Pancreas (tissue), 10 donors: ENCODE measurements around the gene SLC45A3. TPM values are rescaled to one million over a fixed set of nuclear protein-coding genes. Genes with fewer than 3 reads are reported as not detected.

Experiments
- ATAC-seq, 4 donors: fragments of 200-7000 bp; cut with Tn5 transposase; one replicate each; pipeline versions ENCODE4 v1.8.0 to v1.9.1; 2020; ENCODE audit warnings: mild to moderate bottlenecking in 4 of 4, moderate library complexity in 4 of 4
- DNase-seq, 6 donors: peaks; one replicate each; pipeline ENCODE4 v3.0.0-alpha.2; 2020
- FAIRE-seq: peaks from 2 replicates; lab custom pipeline; 2012; peaks lifted over from hg19 to GRCh38; lab: Jason Lieb, UNC
- H3K27ac ChIP-seq, 4 donors: fragments of 200-600 bp; sonication (generic); 1 replicate in 3 of 4; 2 replicates in 1 of 4; pipeline versions ENCODE4 v1.5.0 to v1.8.0; 2020
- H3K27me3 ChIP-seq, 4 donors: fragments of 200-600 bp; one replicate each; pipeline ENCODE4 v1.8.0; 2021
- H3K36me3 ChIP-seq, 3 donors: fragments of 200-600 bp; sonication (generic) in 1 of 3; one replicate each; pipeline versions ENCODE4 v1.5.0 to v1.8.0; 2020 to 2021
- H3K4me1 ChIP-seq, 3 donors: fragments of 200-600 bp; one replicate each; pipeline ENCODE4 v1.8.0; 2021
- H3K4me3 ChIP-seq, 4 donors: fragments of 200-600 bp; sonication (generic) in 2 of 4; one replicate each; pipeline versions ENCODE4 v1.5.0 to v1.8.0; 2020 to 2021
- H3K9me3 ChIP-seq, 4 donors: fragments of 200-600 bp; one replicate each; pipeline ENCODE4 v1.8.0; 2021
- CTCF ChIP-seq, 4 donors: fragments of 200-600 bp; sonication (generic) in 3 of 4; IDR thresholded peaks; one replicate each; pipeline versions ENCODE4 v1.5.0 to v1.8.0; 2021; ENCODE audit warnings: antibody characterized with exemption in 4 of 4
- WGBS, 2 donors: extraction: QIAGEN DNeasy Blood & Tissue Kit; methylation state at CpG; one replicate each; pipeline ENCODE4 v1.1.7; 2013; 5-methylcytosine and 5-hydroxymethylcytosine counted together
- intact Hi-C, 3 donors: fragments of 100-400 bp; cut with DNase I; formaldehyde crosslinking; loops; one replicate each; pipeline versions ENCODE4 v1.11.1 to v1.14.2; 2022
- polyA plus RNA-seq, 2 donors: library from polyadenylated mRNA; stranded (reverse); fragments of 200-250 nt; gene quantifications; one replicate each; pipeline ENCODE4 v1.2.3, GENCODE V29; 2013
- total RNA-seq, 6 donors: library from RNA; stranded (reverse); fragmentation: NEBNext Ultra II Directional in 4 of 6; extraction: Animal tissue kit (Norgen Biotek cat#: 25700) in 4 of 6; gene quantifications; one replicate each; pipeline versions ENCODE4 v1.2.1 to v1.2.4, GENCODE V29; 2021 to 2023
- donor health status: healthy with polysubstance abuse.
- donor health status: DM: no; HTN: no; CAD: no; lungs with moderate emphysema.
- donor health status: DM: no; HTN: no; CAD: no.
- donor health status: control.
- donor health status: control.
- donor health status: Bipolar disorder and iron deficiency.
- donor health status: DM: yes; HTN: yes; CAD: no.
- donor health status: DM: no; HTN: no; CAD: no.
- donor health status: DM: no; HTN: no; CAD: no.
- donor health status: DM: yes; HTN: yes; CAD: no.

The SLC45A3 gene
- total and polyA plus RNA-seq, 8 donors = 0.28 to 4.7 (median 1.3) TPM

DNA sequence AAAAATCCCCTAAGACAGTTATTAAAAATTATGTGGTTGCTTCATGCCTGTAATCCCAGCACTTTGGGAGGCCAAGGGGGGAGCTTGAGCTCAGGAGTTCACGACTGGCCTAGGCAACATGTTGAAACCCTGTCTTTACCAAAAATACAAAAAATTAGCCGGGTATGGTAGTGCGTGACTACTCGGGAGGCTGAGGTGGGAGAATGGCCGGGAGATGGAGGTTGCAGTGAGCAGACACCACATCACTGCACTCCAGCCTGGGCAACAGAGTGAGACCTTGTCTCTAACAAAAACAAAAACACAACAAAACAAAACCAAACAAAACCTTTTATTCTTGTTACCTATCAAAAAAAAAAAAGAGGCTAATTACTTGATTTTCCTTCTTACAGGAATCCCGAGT is 50.6 kb downstream of the SLC45A3 start:
- no peaks in the 10 kb centered on the region for H3K36me3 ChIP-seq
- no peak for TF ChIP-seq CTCF (IDR thresholded peaks at IDR 0.05)
- ATAC-seq = no peak
- peaks cover 5 to 18% (median 18%) of the 10 kb centered on the region in 3 donors for H3K4me1 ChIP-seq
- H3K9me3 ChIP-seq = no peaks in the 10 kb centered on the region
- WGBS, 2 donors = 56 to 65% methylated on average over 6 of the region's 6 CpGs
- no peak for FAIRE-seq
- peak in 1 of 6 donors; percentile 16 for DNase-seq
- intact Hi-C loops = loop anchor here in 1 of 3 donors (5.0 kb wide), 1 partner anchor 37 kb away; no protein-coding TSS in a partner anchor
- H3K4me3 ChIP-seq = peak overlapping the region in 1 of 4 donors; percentile 70
- H3K27me3 ChIP-seq = no peaks in the 10 kb centered on the region
- H3K27ac ChIP-seq = peak overlapping the region in 2 of 4 donors; percentile 94 to 95

DNA sequence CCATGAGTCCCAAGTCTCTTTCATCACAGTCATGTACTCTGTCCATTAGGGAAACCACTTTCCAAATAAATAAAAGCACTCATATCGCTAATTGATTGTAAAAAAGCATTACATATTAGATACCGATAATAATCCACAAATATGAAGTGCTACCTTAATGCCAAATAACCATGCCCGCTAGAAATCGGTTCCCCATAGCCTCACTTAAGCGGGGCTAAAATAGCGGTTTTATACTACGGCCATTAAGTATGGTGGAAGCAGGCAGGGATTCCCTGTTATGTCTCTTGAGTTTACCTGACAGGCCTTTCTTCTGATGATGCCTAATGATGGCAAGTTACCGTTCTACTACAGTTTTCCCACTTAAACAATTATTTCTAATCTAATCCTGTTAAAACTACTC is 52.4 kb downstream of the SLC45A3 start:
- intact Hi-C loops = no loop called here
- no peak for ATAC-seq
- 88 to 91% methylated on average over 8 of the region's 8 CpGs for WGBS, 2 donors
- Histone ChIP-seq H3K36me3 (no peaks in the 10 kb centered on the region), H3K27ac (no peak overlapping the region), H3K9me3 (no peaks in the 10 kb centered on the region), H3K27me3 (no peaks in the 10 kb centered on the region), H3K4me3 (no peak overlapping the region), H3K4me1 (peaks cover 5 to 18% (median 18%) of the 10 kb centered on the region in 3 donors)
- TF ChIP-seq CTCF (IDR thresholded peaks at IDR 0.05) = no peak
- no peak for FAIRE-seq
- no peak for DNase-seq

DNA sequence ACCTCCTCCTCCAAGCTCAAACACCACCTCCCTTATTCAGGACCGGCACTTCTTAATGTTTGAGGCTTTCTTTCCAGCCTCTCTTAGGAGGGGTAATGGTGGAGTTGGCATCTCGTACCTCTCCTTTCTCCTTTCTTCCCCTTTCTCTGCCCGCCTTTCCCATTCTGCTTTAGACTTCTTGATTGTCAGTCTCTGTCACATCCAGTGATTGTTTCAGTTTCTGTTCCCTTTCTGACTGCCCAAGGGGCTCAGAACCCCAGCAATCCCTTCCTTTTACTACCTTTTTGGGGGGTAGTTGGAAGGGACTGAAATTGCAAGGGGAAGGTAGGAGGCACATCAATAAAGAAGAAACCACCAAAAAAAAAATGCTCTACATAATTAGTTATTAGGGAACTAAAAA is 54.1 kb downstream of the SLC45A3 start:
- no peak for FAIRE-seq
- intact Hi-C loops = no loop called here

GRCh38 chr1:205623646-205624045 is 56.7 kb downstream of the SLC45A3 start:
- no peaks in the 10 kb centered on the region for H3K27me3 ChIP-seq
- H3K36me3 ChIP-seq = peaks cover 0 to 14% (median 3%) of the 10 kb centered on the region in 3 donors
- DNase-seq (no peak), ATAC-seq (no peak), FAIRE-seq (no peak)
- H3K9me3 ChIP-seq = no peaks in the 10 kb centered on the region
- intact Hi-C loops = no loop called here
- peak overlapping the region in 1 of 4 donors; percentile 23 for H3K27ac ChIP-seq
- WGBS, 2 donors = 92 to 93% methylated on average over 4 of the region's 4 CpGs
- H3K4me3 ChIP-seq = no peak overlapping the region
- peaks cover 5 to 17% (median 8%) of the 10 kb centered on the region in 3 donors for H3K4me1 ChIP-seq
- TF ChIP-seq CTCF (IDR thresholded peaks at IDR 0.05) = no peak

More for the DNA sequence above, 54.1 kb downstream of the SLC45A3 start:
- Histone ChIP-seq H3K9me3 (no peaks in the 10 kb centered on the region), H3K4me1 (peaks cover 0 to 13% (median 13%) of the 10 kb centered on the region in 3 donors), H3K27me3 (no peaks in the 10 kb centered on the region), H3K36me3 (peaks cover 0 to 14% (median 3%) of the 10 kb centered on the region in 3 donors), H3K27ac (no peak overlapping the region), H3K4me3 (no peak overlapping the region)
- 88 to 93% methylated on average over 3 of the region's 3 CpGs for WGBS, 2 donors
- no peak for ATAC-seq
- TF ChIP-seq CTCF (IDR thresholded peaks at IDR 0.05) = no peak
- no peak for DNase-seq

DNA sequence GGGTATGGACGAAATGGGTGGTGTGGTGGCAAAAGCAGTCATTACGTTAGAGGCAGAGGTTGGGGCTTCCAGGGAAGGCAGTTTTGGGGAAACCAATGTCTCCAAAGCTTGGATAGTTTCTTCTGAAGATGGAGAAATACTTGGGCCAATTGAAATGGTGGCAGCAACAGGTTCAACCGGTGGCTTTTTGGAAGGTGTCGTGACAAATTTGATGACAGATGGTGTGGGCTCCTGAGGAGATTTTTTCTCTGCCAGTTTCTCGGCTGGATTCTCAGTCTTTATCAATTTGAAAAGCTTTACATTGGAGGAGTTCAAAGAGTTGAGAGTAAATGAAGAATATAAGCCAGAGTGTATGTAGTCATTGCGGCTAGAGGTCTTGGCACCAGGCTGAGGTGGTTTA is 60.0 kb downstream of the SLC45A3 start:
- DNase-seq (no peak), ATAC-seq (no peak), FAIRE-seq (no peak)
- peak overlapping the region in 3 of 4 donors; percentile 25 to 82 (median 67) for H3K27ac ChIP-seq
- H3K4me1 ChIP-seq = peaks cover 5 to 19% (median 8%) of the 10 kb centered on the region in 3 donors
- intact Hi-C loops = no loop called here
- 84 to 86% methylated on average over 6 of the region's 6 CpGs for WGBS, 2 donors
- peaks cover 0 to 20% (median 3%) of the 10 kb centered on the region in 3 donors for H3K36me3 ChIP-seq
- H3K9me3 ChIP-seq = no peaks in the 10 kb centered on the region
- TF ChIP-seq CTCF (IDR thresholded peaks at IDR 0.05) = no peak
- H3K27me3 ChIP-seq = no peaks in the 10 kb centered on the region
- H3K4me3 ChIP-seq = no peak overlapping the region
